ENCODE measurements around the gene LARP4B. TPM values are rescaled to one million over a fixed set of nuclear protein-coding genes. Genes with fewer than 3 reads are reported as not detected.

Gene LARP4B
- total and polyA plus RNA-seq, 2 experiments from 2014 or later = 18.3 to 52.3 TPM

DNA sequence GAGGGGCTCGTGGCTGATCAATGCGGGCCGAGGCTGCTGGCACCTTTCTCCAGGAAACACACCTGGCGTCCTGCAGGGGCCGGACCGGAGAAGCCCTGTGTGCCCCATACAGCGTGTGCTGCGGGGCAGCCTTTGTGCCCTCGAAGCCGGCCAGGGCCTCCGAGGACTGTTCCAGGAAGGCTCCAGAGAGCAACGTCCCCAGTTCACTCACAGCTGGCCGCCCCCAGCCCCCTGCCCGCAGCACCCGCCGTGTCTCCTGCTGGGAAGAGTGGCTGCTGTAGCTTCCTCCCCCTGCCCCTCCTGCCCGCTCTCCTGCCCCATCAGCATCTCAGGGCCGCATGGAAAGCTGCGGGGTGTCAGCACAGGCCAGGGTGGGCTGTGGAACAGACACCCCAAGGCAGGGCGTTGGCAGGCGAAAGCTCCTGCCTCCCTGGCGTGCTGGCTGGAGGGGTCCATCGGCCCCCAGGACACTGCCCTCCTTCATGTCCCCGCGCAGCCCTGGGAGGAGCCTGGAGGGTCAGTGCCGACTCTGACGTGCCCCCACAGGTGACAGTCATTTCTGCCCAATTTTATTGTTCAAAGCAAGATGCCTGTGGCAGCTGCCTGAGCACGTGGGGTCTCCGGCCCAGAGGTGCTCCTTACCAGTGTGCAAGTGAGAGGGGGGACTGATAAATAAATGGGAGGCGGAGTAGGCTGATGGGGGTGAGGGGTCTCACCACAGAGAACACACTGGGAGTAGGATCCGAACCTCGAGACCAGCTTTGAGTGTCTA lies 146.2 kb downstream of the LARP4B start:
- H3K27ac Mint-ChIP-seq = no peak overlapping the region
- no peak for TF ChIP-seq JUNB (IDR thresholded peaks at IDR 0.05; ENCODE audit: unreplicated experiment)
- TF ChIP-seq, protein P1, sequence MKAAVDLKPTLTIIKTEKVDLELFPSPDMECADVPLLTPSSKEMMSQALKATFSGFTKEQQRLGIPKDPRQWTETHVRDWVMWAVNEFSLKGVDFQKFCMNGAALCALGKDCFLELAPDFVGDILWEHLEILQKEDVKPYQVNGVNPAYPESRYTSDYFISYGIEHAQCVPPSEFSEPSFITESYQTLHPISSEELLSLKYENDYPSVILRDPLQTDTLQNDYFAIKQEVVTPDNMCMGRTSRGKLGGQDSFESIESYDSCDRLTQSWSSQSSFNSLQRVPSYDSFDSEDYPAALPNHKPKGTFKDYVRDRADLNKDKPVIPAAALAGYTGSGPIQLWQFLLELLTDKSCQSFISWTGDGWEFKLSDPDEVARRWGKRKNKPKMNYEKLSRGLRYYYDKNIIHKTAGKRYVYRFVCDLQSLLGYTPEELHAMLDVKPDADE (IDR thresholded peaks at IDR 0.05) = no peak
- Histone ChIP-seq H3K4me3 (peak overlapping the region; percentile 54), H3K27ac (ENCODE audit: low read depth) (no peak overlapping the region), H3K4me2 (peak overlapping the region; percentile 83), H3K27me3 (ENCODE audit: insufficient read depth) (peaks cover 3% of the 10 kb centered on the region; the same call in 1 of the 2 replicates), H4K20me1 (replicated peaks; ENCODE audit: insufficient read depth) (no peaks in the 10 kb centered on the region), H3K36me3 (ENCODE audit: insufficient read depth) (no peaks in the 10 kb centered on the region), H3F3A (replicated peaks; ENCODE audit: low read depth) (no peaks in the 10 kb centered on the region), H3K9me2 (ENCODE audit: insufficient read depth) (no peaks in the 10 kb centered on the region), H2AFZ (peak overlapping the region; percentile 96), H3K4me1 (ENCODE audit: insufficient read depth) (no peaks in the 10 kb centered on the region; the same call in 1 of the 2 replicates), H3K79me2 (replicated peaks; ENCODE audit: insufficient read depth) (no peaks in the 10 kb centered on the region)
- peak overlapping the region; percentile 62; the same call in 2 of the 3 replicates for H3K4me3 Mint-ChIP-seq
- no peaks in the 10 kb centered on the region for H3K36me3 Mint-ChIP-seq (ENCODE audit: low read depth)
- H3K9me3 Mint-ChIP-seq = no peaks in the 10 kb centered on the region
- ATAC-seq (peak; percentile 34), DNase-seq (ENCODE audit: low spot score) (peak; percentile 52)
- peaks cover 4% of the 10 kb centered on the region; the same call in 2 of the 3 replicates for H3K4me1 Mint-ChIP-seq
- peaks cover 16% of the 10 kb centered on the region for H3K27me3 Mint-ChIP-seq (ENCODE audit: insufficient read depth, low read depth, poor library complexity)

DNA sequence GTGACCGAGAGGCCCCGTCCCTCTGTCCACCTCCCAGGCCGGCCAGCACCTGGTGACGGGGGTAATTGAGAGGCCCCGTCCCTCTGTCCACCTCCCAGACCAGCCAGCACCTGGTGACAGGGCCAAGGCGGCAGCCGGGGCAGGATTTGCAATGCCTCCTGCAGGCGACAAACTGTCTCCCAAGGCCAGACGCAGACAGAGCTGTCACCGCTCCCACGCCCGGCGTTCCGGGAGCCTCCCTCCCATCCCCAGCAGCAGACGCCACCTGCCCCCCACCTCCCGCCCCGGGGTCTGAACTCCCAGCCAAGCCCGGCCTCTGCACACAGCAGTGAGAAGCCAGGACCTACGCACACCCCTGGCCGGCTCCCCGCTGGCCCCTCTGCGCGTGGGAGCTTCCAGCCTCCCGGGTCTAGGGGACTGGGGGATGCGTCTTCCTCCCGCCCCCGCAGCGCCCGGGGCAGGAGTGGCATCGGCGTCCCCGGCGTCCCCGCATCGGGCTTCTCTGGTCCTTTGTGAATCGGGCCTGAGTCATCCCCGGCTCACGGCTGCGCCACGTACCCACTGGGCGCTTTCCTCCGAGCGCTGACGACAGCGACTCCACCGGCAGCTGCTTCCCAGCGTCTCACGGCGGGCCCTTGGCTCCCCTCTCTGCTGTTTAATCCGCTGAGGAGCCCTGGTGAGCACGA lies 147.0 kb downstream of the LARP4B start:
- H4K20me1 ChIP-seq (replicated peaks; ENCODE audit: insufficient read depth) = no peaks in the 10 kb centered on the region
- no peak overlapping the region for H3K27ac ChIP-seq (ENCODE audit: low read depth)
- peaks cover 16% of the 10 kb centered on the region for H3K27me3 Mint-ChIP-seq (ENCODE audit: insufficient read depth, low read depth, poor library complexity)
- H3K4me1 ChIP-seq (ENCODE audit: insufficient read depth) = no peaks in the 10 kb centered on the region; the same call in 1 of the 2 replicates
- peak; percentile 46 for ATAC-seq
- H2AFZ ChIP-seq = peak overlapping the region; percentile 96
- H3K9me3 Mint-ChIP-seq = no peaks in the 10 kb centered on the region
- peaks cover 3% of the 10 kb centered on the region; the same call in 1 of the 2 replicates for H3K27me3 ChIP-seq (ENCODE audit: insufficient read depth)
- H3K4me2 ChIP-seq = peak overlapping the region; percentile 83
- H3K9me2 ChIP-seq (ENCODE audit: insufficient read depth) = no peaks in the 10 kb centered on the region
- H3K79me2 ChIP-seq (replicated peaks; ENCODE audit: insufficient read depth) = no peaks in the 10 kb centered on the region
- H3K4me1 Mint-ChIP-seq = peaks cover 2% of the 10 kb centered on the region; the same call in 2 of the 3 replicates
- no peaks in the 10 kb centered on the region for H3F3A ChIP-seq (replicated peaks; ENCODE audit: low read depth)
- no peaks in the 10 kb centered on the region for H3K36me3 ChIP-seq (ENCODE audit: insufficient read depth)
- TF ChIP-seq JUNB (IDR thresholded peaks at IDR 0.05; ENCODE audit: unreplicated experiment) = no peak
- TF ChIP-seq CREB1 (CRISPR knock-in tag; IDR thresholded peaks at IDR 0.05; ENCODE audit: low read depth) = no peak
- TF ChIP-seq, protein P2, sequence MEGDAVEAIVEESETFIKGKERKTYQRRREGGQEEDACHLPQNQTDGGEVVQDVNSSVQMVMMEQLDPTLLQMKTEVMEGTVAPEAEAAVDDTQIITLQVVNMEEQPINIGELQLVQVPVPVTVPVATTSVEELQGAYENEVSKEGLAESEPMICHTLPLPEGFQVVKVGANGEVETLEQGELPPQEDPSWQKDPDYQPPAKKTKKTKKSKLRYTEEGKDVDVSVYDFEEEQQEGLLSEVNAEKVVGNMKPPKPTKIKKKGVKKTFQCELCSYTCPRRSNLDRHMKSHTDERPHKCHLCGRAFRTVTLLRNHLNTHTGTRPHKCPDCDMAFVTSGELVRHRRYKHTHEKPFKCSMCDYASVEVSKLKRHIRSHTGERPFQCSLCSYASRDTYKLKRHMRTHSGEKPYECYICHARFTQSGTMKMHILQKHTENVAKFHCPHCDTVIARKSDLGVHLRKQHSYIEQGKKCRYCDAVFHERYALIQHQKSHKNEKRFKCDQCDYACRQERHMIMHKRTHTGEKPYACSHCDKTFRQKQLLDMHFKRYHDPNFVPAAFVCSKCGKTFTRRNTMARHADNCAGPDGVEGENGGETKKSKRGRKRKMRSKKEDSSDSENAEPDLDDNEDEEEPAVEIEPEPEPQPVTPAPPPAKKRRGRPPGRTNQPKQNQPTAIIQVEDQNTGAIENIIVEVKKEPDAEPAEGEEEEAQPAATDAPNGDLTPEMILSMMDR (conservative IDR thresholded peaks at IDR 0.05; ENCODE audit: low read depth in 2 of 2) = peak in 1 of 2 experiments; percentile 34; a peak in 1 of 4 replicates
- DNase-seq (ENCODE audit: low spot score) = peak; percentile 66
- H3K4me3 ChIP-seq = peak overlapping the region; percentile 54
- peak overlapping the region; percentile 62 for H3K4me3 Mint-ChIP-seq
- H3K27ac Mint-ChIP-seq = no peak overlapping the region
- H3K36me3 Mint-ChIP-seq (ENCODE audit: low read depth) = no peaks in the 10 kb centered on the region
